ENCODE measurements around the gene RAC2. TPM values are rescaled to one million over a fixed set of nuclear protein-coding genes. Genes with fewer than 3 reads are reported as not detected.

Gene RAC2
- total RNA-seq, 4 donors from 2014 or later = 1.9 to 3.9 (median 3.0) TPM

DNA sequence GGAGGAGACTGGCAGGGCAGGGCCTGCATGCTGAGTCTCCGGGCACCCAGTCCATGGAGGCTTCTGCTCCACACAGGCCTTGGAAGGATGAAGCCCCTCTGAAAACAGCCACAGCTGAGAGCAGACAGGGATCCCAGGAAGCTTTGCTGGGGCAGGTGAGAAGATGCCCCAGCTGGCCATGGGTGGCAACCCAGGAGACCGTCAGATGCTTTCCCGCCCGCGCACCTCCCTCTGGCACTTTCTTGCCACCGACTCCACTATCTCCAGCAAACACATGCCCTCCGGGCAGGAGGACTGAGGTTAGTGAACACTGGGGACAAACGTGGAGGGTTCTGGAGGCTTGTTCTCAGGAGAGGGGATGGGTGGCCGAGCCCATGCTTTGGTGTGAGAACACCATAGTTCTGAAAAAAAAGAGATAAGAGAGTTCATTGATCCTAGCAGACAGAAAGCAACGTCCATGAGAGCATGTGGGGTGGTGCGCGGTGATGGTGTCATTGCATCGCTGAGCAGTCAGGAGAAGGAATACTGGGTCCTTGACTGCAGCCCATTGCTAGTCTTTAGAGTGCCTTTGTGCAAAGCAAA, 58.3 kb downstream of the RAC2 start:
- H3K9me3 ChIP-seq = no peaks in the 10 kb centered on the region
- peaks cover 43% of the 10 kb centered on the region for H3K4me1 ChIP-seq
- H3K27ac ChIP-seq = no peak overlapping the region
- TF ChIP-seq POLR2AphosphoS5 (IDR thresholded peaks at IDR 0.05) (no peak), POLR2A (IDR thresholded peaks at IDR 0.05) (no peak), EP300 (IDR thresholded peaks at IDR 0.05) (no peak)
- TF ChIP-seq, protein P1, sequence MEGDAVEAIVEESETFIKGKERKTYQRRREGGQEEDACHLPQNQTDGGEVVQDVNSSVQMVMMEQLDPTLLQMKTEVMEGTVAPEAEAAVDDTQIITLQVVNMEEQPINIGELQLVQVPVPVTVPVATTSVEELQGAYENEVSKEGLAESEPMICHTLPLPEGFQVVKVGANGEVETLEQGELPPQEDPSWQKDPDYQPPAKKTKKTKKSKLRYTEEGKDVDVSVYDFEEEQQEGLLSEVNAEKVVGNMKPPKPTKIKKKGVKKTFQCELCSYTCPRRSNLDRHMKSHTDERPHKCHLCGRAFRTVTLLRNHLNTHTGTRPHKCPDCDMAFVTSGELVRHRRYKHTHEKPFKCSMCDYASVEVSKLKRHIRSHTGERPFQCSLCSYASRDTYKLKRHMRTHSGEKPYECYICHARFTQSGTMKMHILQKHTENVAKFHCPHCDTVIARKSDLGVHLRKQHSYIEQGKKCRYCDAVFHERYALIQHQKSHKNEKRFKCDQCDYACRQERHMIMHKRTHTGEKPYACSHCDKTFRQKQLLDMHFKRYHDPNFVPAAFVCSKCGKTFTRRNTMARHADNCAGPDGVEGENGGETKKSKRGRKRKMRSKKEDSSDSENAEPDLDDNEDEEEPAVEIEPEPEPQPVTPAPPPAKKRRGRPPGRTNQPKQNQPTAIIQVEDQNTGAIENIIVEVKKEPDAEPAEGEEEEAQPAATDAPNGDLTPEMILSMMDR (IDR thresholded peaks at IDR 0.05) = no peak
- no peak overlapping the region for H3K4me3 ChIP-seq
- H3K27me3 ChIP-seq = no peaks in the 10 kb centered on the region
- WGBS = 78% methylated on average over 12 of the region's 13 CpGs
- peak in 1 of 2 donors; percentile 36 for DNase-seq (ENCODE audit: low spot score in 2 of 2)
- H3K36me3 ChIP-seq = no peaks in the 10 kb centered on the region

DNA sequence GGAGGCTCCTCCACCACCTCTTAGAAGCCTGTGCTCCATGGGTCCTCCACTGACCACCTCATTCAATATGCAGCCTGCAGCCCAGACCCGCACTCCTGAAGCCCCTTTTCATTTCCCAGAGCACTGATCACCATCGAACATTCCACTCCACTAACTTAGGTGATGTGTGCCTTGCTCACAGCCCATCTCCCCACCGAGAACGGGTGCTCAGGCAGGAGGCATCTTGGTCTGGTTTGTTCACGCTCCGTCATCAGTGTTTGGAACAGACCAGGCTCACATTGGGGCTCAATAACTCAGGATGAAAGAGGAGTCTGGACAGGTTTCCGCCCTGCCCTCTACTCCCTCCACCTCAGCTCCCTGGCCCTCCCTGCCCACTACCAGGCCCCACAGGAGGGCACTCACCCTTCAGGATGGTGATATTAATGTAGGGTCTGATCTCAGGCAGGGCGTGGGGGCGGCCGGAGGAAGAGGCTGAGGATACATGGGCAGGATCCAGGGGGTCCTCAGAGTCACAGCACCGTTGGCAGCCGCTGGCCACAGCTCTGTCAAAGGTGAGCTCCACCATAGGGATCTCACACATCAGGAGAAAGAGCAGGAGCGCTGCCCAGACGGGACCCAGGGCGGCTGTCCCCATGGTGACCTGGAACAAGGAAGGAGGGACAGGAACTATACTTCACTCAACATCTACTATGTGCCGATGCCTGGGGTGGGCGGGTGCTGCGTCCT, 59.1 kb downstream of the RAC2 start:
- H3K4me1 ChIP-seq = peaks cover 42% of the 10 kb centered on the region

DNA sequence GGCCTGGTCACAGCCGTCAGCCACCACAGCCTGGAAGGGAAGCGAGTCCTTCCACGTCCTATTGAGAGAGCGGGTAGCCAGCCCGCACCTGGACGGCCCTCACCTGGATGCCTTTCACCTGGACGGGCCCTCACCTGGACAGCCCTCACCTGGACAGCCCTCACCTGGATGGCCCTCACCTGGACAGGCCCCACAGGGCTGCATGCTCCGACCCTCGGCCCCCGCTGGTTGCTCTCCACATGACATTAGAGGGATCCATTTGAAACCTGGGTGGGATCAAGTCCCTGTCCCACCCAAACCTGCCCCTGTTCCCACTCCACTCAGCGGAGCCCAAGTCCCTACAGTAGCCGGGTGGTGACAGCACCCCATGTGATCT, 59.7 kb downstream of the RAC2 start:
- peaks cover 42% of the 10 kb centered on the region for H3K4me1 ChIP-seq
- 87% methylated on average over 7 of the region's 12 CpGs for WGBS

More for the DNA sequence above, 59.1 kb downstream of the RAC2 start:
- H3K36me3 ChIP-seq = no peaks in the 10 kb centered on the region
- no peak overlapping the region for H3K27ac ChIP-seq
- no peaks in the 10 kb centered on the region for H3K9me3 ChIP-seq
- no peaks in the 10 kb centered on the region for H3K27me3 ChIP-seq
- WGBS = 89% methylated on average over 15 of the region's 18 CpGs
- no peak overlapping the region for H3K4me3 ChIP-seq
- TF ChIP-seq POLR2A (IDR thresholded peaks at IDR 0.05) (no peak), EP300 (IDR thresholded peaks at IDR 0.05) (no peak), POLR2AphosphoS5 (IDR thresholded peaks at IDR 0.05) (no peak)
- TF ChIP-seq, protein P1 (IDR thresholded peaks at IDR 0.05) = no peak
- DNase-seq (ENCODE audit: low spot score in 2 of 2) = peak in 1 of 2 donors; percentile 43

DNA sequence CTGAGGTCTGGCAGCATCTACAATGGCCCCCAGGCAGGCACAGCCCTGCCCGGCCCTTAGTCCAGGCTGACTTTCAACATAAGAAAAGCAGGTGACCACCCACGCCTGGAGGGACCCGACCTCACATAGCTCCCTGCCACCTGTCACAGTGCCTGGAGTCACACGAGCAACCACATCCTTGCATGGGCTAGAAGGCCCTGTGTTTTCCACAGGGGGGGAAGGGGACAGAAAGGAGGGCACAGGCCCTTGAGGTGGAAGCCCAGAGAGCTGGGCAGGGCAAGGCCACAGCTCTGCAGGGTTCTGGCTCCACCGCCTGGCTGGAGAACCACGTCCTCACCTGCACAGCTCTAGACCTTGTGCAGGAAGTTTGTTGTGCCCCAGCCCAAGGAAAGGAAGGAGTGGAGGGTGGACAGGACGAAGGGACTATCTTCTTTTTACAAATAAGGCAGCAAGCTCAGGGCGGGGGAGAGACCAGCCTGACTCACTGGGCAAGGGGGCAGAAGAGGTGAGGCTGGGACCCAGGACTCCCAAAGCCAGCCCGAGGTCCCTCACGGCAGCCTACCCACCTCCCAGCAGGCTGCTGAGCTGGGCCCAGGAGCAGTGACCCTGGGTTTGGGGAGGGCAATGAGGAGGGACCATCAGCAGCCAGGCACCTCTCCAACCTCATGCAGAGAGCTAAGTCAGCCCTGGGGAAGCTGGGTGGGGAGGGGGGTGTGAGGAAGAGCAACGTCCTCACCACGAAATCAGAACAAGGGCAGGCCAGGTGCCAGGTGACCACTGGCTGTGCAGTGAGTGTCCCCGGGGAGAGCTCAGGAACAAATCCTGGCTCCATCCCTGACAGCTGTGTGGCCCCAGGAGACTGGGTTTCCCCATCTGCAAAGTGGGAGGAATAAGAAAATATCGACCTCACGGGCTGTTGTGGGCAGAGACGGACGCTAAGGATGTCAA, 60.4 kb downstream of the RAC2 start:
- no peak overlapping the region for H3K27ac ChIP-seq
- peaks cover 42% of the 10 kb centered on the region for H3K4me1 ChIP-seq
- peak in 1 of 2 donors; percentile 56 for DNase-seq (ENCODE audit: low spot score in 2 of 2)

More for the DNA sequence above, 59.7 kb downstream of the RAC2 start:
- Histone ChIP-seq H3K4me3 (no peak overlapping the region), H3K36me3 (no peaks in the 10 kb centered on the region), H3K9me3 (no peaks in the 10 kb centered on the region), H3K27ac (no peak overlapping the region), H3K27me3 (no peaks in the 10 kb centered on the region)
- TF ChIP-seq EP300 (IDR thresholded peaks at IDR 0.05) (no peak), POLR2A (IDR thresholded peaks at IDR 0.05) (no peak), POLR2AphosphoS5 (IDR thresholded peaks at IDR 0.05) (no peak)
- TF ChIP-seq, protein P1 (IDR thresholded peaks at IDR 0.05) = no peak
- peak in 1 of 2 donors; percentile 62 for DNase-seq (ENCODE audit: low spot score in 2 of 2)

More for the DNA sequence above, 60.4 kb downstream of the RAC2 start:
- H3K9me3 ChIP-seq = no peaks in the 10 kb centered on the region
- no peaks in the 10 kb centered on the region for H3K27me3 ChIP-seq
- TF ChIP-seq POLR2A (IDR thresholded peaks at IDR 0.05) (no peak), EP300 (IDR thresholded peaks at IDR 0.05) (no peak)
- TF ChIP-seq, protein P1 (IDR thresholded peaks at IDR 0.05) = no peak
- 81% methylated on average over 15 of the region's 17 CpGs for WGBS
- H3K4me3 ChIP-seq = no peak overlapping the region
- no peaks in the 10 kb centered on the region for H3K36me3 ChIP-seq
